Mesenchymal stem cell (in vitro differentiated cells and primary cell): ENCODE data around the gene EFNA2.
A peak's percentile ranks its signal among the peaks of the same experiment; 100 is the strongest.

ENCODE experiments used
- DNase-seq: peaks from one replicate; pipeline ENCODE4 v3.0.0-alpha.2; 2013
- H2AFZ ChIP-seq: one replicate; pipeline ENCODE4 v1.6.1; 2013; ENCODE audit warnings: low read depth, mild to moderate bottlenecking, control low read depth, inconsistent platforms, low read length, moderate library complexity
- H2AK5ac ChIP-seq: 2 replicates; pipeline ENCODE4 v1.6.1; 2013; ENCODE audit warnings: low read length, moderate library complexity, mild to moderate bottlenecking, inconsistent platforms; ENCODE audit not compliant: severe bottlenecking
- H2BK120ac ChIP-seq: one replicate; pipeline ENCODE4 v1.6.1; 2013; ENCODE audit warnings: low read depth, mild to moderate bottlenecking, inconsistent platforms, low read length, moderate library complexity
- H2BK12ac ChIP-seq, 2 experiments: one replicate each; pipeline ENCODE4 v1.6.1; 2013; ENCODE audit warnings: inconsistent platforms in 2 of 2, low read length in 2 of 2, mild to moderate bottlenecking in 2 of 2, moderate library complexity in 2 of 2, control low read depth in 1 of 2
- H2BK15ac ChIP-seq: one replicate; pipeline ENCODE4 v1.6.1; 2013; ENCODE audit warnings: mild to moderate bottlenecking, low read depth, inconsistent platforms; ENCODE audit not compliant: poor library complexity, severe bottlenecking
- H2BK5ac ChIP-seq: 2 replicates; pipeline ENCODE4 v1.6.1; 2013; ENCODE audit warnings: low read depth, mild to moderate bottlenecking, low read length, control low read depth, inconsistent platforms; ENCODE audit not compliant: poor library complexity, severe bottlenecking
- H3K14ac ChIP-seq, 2 experiments: one replicate each; pipeline ENCODE4 v1.6.1; 2013; ENCODE audit warnings: inconsistent platforms in 2 of 2, low read length in 2 of 2, control low read depth in 1 of 2, mild to moderate bottlenecking in 1 of 2, moderate library complexity in 1 of 2
- H3K18ac ChIP-seq, 2 experiments: one replicate each; pipeline ENCODE4 v1.6.1; 2013; ENCODE audit warnings: inconsistent platforms in 2 of 2, low read length in 2 of 2, control low read depth in 1 of 2, low read depth in 1 of 2, mild to moderate bottlenecking in 1 of 2
- H3K23ac ChIP-seq, 2 experiments: one replicate each; pipeline ENCODE4 v1.6.1; 2013; ENCODE audit warnings: inconsistent platforms in 2 of 2, low read length in 2 of 2, mild to moderate bottlenecking in 2 of 2, moderate library complexity in 2 of 2, control low read depth in 1 of 2
- H3K27ac ChIP-seq: 2 replicates; pipeline ENCODE4 v1.5.1; 2013; ENCODE audit warnings: mild to moderate bottlenecking, moderate library complexity, low read length, control low read depth, inconsistent platforms; ENCODE audit not compliant: poor library complexity, severe bottlenecking
- H3K27me3 ChIP-seq, 2 experiments: 2 replicates each; pipeline versions ENCODE4 v1.6.1 to v1.7.0; 2013; ENCODE audit warnings: low read length in 2 of 2, mild to moderate bottlenecking in 2 of 2, moderate library complexity in 2 of 2, control low read depth in 1 of 2, inconsistent platforms in 1 of 2; ENCODE audit not compliant: control insufficient read depth in 1 of 2, insufficient read depth in 1 of 2
- H3K36me3 ChIP-seq, 2 experiments: 2 replicates each; pipeline versions ENCODE4 v1.6.1 to v1.7.0; 2013; ENCODE audit warnings: low read length in 2 of 2, control low read depth in 1 of 2, inconsistent platforms in 1 of 2, low read depth in 1 of 2, mild to moderate bottlenecking in 1 of 2; ENCODE audit not compliant: insufficient read depth in 2 of 2, control insufficient read depth in 1 of 2
- H3K4ac ChIP-seq, 2 experiments: one replicate each; pipeline ENCODE4 v1.6.1; 2013; ENCODE audit warnings: inconsistent platforms in 2 of 2, low read length in 2 of 2, mild to moderate bottlenecking in 2 of 2, moderate library complexity in 2 of 2, control low read depth in 1 of 2, low read depth in 1 of 2
- H3K4me1 ChIP-seq: 2 replicates; pipeline ENCODE4 v1.6.1; 2013; ENCODE audit warnings: low read depth, low read length, control low read depth; ENCODE audit not compliant: control insufficient read depth, insufficient read depth
- H3K4me2 ChIP-seq: 2 replicates; pipeline ENCODE4 v1.6.1; 2013; ENCODE audit warnings: low read length, mild to moderate bottlenecking, inconsistent platforms; ENCODE audit not compliant: poor library complexity, severe bottlenecking
- H3K4me3 ChIP-seq, 2 experiments: 2 replicates each; pipeline versions ENCODE4 v1.5.1 to v1.7.0; 2013; ENCODE audit warnings: low read length in 2 of 2, mild to moderate bottlenecking in 2 of 2, control low read depth in 1 of 2, low read depth in 1 of 2; ENCODE audit not compliant: insufficient read depth in 1 of 2
- H3K79me1 ChIP-seq: replicated peaks from 2 replicates; pipeline ENCODE4 v1.6.1; 2013; ENCODE audit warnings: mild to moderate bottlenecking, control low read depth, low read length, inconsistent platforms; ENCODE audit not compliant: poor library complexity, severe bottlenecking
- H3K9ac ChIP-seq: 2 replicates; pipeline ENCODE4 v1.7.0; 2013; ENCODE audit warnings: mild to moderate bottlenecking, low read length, moderate library complexity
- H3K9me3 ChIP-seq: 2 replicates; pipeline ENCODE4 v1.7.0; 2013; ENCODE audit warnings: mild to moderate bottlenecking, low read length; ENCODE audit not compliant: control insufficient read depth
- H4K8ac ChIP-seq: one replicate; pipeline ENCODE4 v1.6.1; 2013; ENCODE audit warnings: inconsistent platforms, mild to moderate bottlenecking, low read length, moderate library complexity
- H4K91ac ChIP-seq: one replicate; pipeline ENCODE4 v1.6.1; 2013; ENCODE audit warnings: mild to moderate bottlenecking, low read length, inconsistent platforms
- WGBS: methylation state at CpG from one replicate; pipeline ENCODE4 v1.1.7; 2013; ENCODE audit warnings: mixed read lengths; 5-methylcytosine and 5-hydroxymethylcytosine counted together

The EFNA2 gene

DNA sequence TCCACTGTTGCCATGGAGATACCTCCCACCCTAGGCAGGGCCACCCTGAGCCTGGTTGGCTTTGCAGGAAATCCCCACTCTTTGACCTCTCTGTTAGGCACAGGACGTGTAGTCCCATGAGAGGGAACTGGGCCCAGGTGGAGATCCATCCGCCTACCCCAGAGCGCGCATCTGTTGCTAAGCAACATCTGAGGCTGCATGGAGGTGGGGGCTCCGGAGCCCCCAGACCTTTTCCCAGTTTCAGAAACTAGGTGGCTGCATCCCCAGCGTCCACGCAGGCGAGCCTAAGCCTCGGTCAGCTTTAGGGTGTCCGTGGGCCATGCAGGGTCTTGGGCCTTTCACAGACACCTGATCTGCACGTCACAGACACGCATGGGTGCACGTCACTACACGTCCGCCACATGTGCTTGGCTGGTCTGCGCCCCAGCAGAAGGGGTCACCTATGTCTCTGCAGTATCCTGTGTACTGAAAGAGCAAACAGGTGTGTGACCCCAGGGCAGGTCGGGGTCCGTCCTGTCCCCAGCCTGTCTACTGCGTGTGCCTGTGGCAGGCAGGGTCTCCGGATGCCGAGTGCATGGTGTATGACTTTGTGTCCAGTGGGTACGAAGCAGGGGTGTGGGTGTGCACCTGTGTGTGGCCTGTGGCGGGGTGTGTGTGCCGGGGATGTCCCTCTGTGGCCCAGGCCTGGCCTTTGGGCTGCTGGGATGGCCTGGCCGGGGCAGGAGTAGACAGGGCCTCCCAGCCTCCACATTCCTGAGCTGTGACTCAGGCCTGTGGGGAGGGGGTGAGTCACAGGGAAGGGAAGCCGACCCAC lies 20.7 kb upstream of the EFNA2 start:
- Histone ChIP-seq H3K4me1 (peaks cover 74% of the 10 kb centered on the region), H2BK5ac (no peak overlapping the region), H3K79me1 (peaks cover 12% of the 10 kb centered on the region), H3K36me3 (peaks cover 0 to 14% of the 10 kb centered on the region in 2 experiments), H3K9ac (peak overlapping the region; percentile 68), H4K91ac (peak overlapping the region; percentile 60), H3K9me3 (no peaks in the 10 kb centered on the region), H3K4me3 (peak overlapping the region in 1 of 2 experiments; percentile 62), H3K27ac (peak overlapping the region; percentile 44), H2BK120ac (peak overlapping the region; percentile 80), H2AFZ (no peak overlapping the region), H2AK5ac (peak overlapping the region; percentile 72), H3K23ac (no peak overlapping the region), H2BK15ac (no peak overlapping the region), H2BK12ac (peak overlapping the region; percentile 70 to 90), H3K18ac (peak overlapping the region; percentile 57 to 93), H4K8ac (peak overlapping the region; percentile 63), H3K4ac (peak overlapping the region; percentile 18 to 82), H3K27me3 (no peaks in the 10 kb centered on the region), H3K14ac (peak overlapping the region in 1 of 2 experiments; percentile 81), H3K4me2 (peak overlapping the region; percentile 8)
- DNase-seq: peak; percentile 95
- 44% methylated on average over 25 of the region's 26 CpGs for WGBS

DNA sequence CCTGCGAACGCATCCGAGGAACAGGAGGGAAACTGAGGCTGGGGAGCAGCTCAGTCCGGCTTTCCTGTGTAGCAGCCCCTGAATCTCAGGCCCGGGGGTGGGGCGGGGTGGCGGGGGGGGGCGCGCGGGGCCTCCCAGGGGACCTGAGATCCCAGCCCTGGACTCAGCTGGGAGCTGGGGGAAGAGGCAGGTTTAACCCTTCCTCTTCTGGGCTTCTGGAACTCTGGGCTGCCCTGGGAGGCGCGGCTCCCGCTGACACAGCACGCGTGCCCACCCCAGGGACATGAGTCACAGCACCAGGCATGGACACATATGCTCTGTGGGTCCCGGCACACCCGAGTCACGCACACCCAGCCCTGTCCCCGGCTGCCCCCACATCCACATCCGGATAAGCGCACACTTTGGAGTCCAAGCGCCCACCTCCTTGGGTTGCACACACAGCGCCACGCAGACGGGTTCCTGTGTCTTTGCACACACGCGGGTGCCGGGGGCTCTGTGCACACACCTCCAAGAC lies 20.0 kb upstream of the EFNA2 start:
- Histone ChIP-seq H3K4me2 (peak overlapping the region; percentile 91), H3K79me1 (peaks cover 10% of the 10 kb centered on the region), H3K4me3 (peak overlapping the region; percentile 43 to 75), H3K4me1 (peaks cover 69% of the 10 kb centered on the region), H3K23ac (peak overlapping the region in 1 of 2 experiments; percentile 20), H2BK12ac (peak overlapping the region; percentile 65 to 93), H2BK15ac (no peak overlapping the region), H2BK120ac (peak overlapping the region; percentile 80), H3K4ac (peak overlapping the region; percentile 61 to 92), H2BK5ac (peak overlapping the region; percentile 57), H4K8ac (peak overlapping the region; percentile 95), H2AFZ (peak overlapping the region; percentile 18), H3K36me3 (peaks cover under 1 to 11% of the 10 kb centered on the region in 2 experiments), H3K27me3 (no peaks in the 10 kb centered on the region), H3K14ac (peak overlapping the region in 1 of 2 experiments; percentile 94), H2AK5ac (peak overlapping the region; percentile 54), H3K27ac (peak overlapping the region; percentile 77), H3K9me3 (no peaks in the 10 kb centered on the region), H4K91ac (peak overlapping the region; percentile 97), H3K18ac (peak overlapping the region; percentile 90 to 96), H3K9ac (peak overlapping the region; percentile 86)
- peak; percentile 98 for DNase-seq
- WGBS: under 1% methylated on average over 22 of the region's 28 CpGs

DNA sequence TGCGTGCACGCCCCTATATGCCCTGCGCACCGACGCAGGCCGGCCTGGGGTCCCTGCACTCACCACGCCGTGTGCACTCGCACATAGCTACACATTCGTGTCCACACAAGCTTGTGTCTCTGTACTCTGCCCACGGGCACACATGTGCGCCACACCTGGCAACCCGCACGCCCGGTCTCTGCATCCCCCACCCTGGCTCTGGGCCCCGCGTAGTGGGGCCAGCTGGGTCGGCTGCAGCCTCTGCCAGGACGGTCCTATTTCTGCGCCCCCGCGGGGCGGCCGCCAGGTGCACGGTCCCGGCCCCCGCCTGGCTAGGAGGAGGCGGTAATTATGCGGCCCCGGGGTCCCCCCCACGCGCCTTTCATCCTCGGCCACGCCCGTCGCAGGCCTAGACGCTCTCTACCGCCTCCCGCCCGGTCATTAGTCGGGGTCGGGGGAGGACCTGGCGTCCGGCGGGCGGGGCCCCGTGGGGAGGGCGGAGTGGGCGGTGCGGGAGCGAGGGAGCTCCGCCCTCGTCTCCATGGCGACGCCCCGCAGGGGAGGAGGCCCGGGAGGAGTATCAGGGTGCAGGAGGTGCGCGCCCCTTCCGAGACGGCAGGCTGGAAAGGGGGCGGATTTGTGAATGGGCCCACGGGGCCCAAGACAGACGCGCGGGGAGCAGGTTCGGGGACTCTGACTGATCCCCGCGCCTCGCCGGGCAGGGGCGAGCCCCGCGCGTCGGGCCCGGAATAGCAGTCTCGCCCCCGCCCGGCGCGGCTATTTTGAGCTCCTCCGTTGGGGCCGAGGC lies 19.4 kb upstream of the EFNA2 start:
- H2BK12ac ChIP-seq: peak overlapping the region; percentile 65 to 99
- H3K9ac ChIP-seq: peak overlapping the region; percentile 86
- no peaks in the 10 kb centered on the region for H3K9me3 ChIP-seq
- H2BK15ac ChIP-seq: peak overlapping the region; percentile 67
- H3K4me2 ChIP-seq: peak overlapping the region; percentile 91
- H4K91ac ChIP-seq: peak overlapping the region; percentile 97
- H2BK120ac ChIP-seq: peak overlapping the region; percentile 80
- H3K4me3 ChIP-seq: peak overlapping the region; percentile 62 to 86
- peak overlapping the region; percentile 57 for H2BK5ac ChIP-seq
- DNase-seq: peak; percentile 92
- peak overlapping the region in 1 of 2 experiments; percentile 20 for H3K23ac ChIP-seq
- no peaks in the 10 kb centered on the region for H3K27me3 ChIP-seq
- peaks cover 8% of the 10 kb centered on the region for H3K79me1 ChIP-seq
- H2AFZ ChIP-seq: peak overlapping the region; percentile 18
- H2AK5ac ChIP-seq: no peak overlapping the region
- peaks cover 72% of the 10 kb centered on the region for H3K4me1 ChIP-seq
- H3K4ac ChIP-seq: peak overlapping the region; percentile 61 to 92
- peak overlapping the region; percentile 77 for H3K27ac ChIP-seq
- peak overlapping the region; percentile 95 for H4K8ac ChIP-seq
- peak overlapping the region; percentile 90 to 97 for H3K18ac ChIP-seq
- peaks cover 7 to 18% of the 10 kb centered on the region in 2 experiments for H3K36me3 ChIP-seq
- WGBS: under 1% methylated on average over 66 of the region's 84 CpGs
- H3K14ac ChIP-seq: peak overlapping the region in 1 of 2 experiments; percentile 94
